Suppressor macrophage treated with lipopolysaccharide for 1 hour (primary cell): ENCODE data around the gene KRTAP6-2.

ENCODE experiments used
- DNase-seq, 3 donors: peaks; one replicate each; pipeline ENCODE4 v3.0.0-alpha.2; 2020 to 2022

KRTAP6-2 gene

GRCh38 chr21:30563630-30564029, 35.1 kb downstream of the KRTAP6-2 start:
- no peak for DNase-seq

DNA sequence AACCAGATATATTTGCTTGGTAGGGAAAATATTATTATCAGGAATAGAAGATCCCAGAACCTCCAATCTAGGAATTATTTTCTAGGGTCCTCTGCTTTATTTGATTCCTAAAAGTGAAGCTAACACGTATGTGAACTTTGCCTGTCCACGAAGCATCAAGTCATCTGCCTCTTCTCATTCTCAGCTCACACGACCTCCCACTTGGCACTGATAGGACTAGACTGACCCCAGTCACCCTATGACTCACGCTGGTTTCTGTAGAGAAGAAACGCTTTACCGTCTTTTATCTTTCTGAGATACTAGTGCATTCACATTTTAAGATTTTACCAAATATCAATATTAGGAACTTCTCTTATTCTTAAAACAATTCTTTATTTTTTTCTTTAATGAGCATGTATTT, 35.6 kb downstream of the KRTAP6-2 start:
- DNase-seq: no peak

- DNase-seq: no peak
These were observed 36.7 kb downstream of the KRTAP6-2 start for GRCh38 chr21:30561957-30562356.

DNA sequence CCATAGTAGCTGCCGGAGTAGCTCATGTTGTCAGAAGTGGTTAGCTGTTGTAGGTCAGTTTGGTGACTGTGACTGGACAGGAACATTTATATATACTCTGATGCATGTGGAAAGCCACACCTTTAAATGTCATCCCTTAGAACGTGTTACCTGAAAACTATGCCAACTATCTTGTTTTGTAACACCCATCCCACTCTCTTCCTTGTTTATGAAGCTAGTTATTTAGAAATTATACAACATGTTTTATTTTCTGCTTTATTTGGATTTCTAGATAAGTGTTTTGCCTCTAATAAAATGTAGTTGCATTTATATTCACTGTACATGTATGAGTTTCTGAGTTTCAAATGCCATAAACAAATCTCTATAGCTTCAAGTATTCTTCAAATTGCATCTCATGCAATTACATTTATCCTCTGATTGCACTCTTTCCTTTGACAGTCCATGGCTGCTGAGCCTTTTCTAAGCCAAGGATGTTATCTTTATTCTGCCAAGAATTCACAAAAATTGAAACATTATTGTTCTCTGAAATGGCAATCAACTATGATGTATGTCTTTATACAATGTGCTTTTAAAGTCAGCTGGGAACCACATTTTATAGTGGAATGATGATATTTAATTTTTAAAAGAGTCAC, 37.3 kb downstream of the KRTAP6-2 start, which contains the start of gene KRTAP19-7:
TSS of gene KRTAP19-7 (minus strand) at position 51 of the 632 bp plus-strand sequence. CDS start at position 26, 25 bp downstream.
- DNase-seq: no peak

DNA sequence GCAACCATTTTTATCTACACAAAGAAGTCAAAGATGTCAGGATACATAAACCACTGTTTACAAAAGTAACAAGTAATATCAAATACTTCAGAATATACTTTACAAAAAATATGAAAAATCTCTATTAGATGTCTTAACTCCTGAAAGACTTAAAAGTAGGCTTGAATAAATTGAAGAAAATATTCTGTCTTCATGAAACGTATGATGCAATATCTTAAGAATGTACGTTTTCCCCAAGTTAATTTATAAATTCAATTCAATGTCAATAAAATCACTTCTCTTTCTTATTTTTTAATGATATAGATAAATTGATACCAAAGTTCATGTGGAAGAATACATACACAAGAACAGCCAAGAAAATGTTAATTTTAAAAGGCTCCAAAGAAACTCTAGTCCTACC, 43.6 kb downstream of the KRTAP6-2 start:
- no peak for DNase-seq

GRCh38 chr21:30552782-30553181, 45.9 kb downstream of the KRTAP6-2 start:
- no peak for DNase-seq
